Astrocyte (in vitro differentiated cells and primary cell): ENCODE data around the gene MYLIP. TPM values are rescaled to one million over a fixed set of nuclear protein-coding genes. Genes with fewer than 3 reads are reported as not detected.

Source experiments
- DNase-seq: peaks from one replicate; pipeline ENCODE4 v3.0.0-alpha.2; 2010; ENCODE audit warnings: low read depth
- FAIRE-seq: peaks from 2 replicates; lab custom pipeline; 2011; peaks lifted over from hg19 to GRCh38; lab: Jason Lieb, UNC
- H2AFZ ChIP-seq: 2 replicates; pipeline ENCODE4 v1.6.0; 2012; ENCODE audit warnings: low read depth, low read length, inconsistent platforms
- H3K27ac ChIP-seq: 2 replicates; pipeline ENCODE4 v1.5.1; 2011; ENCODE audit warnings: low read depth, low read length, inconsistent platforms
- H3K27me3 ChIP-seq: 2 replicates; pipeline ENCODE4 v1.6.0; 2011; ENCODE audit warnings: low read length, inconsistent platforms; ENCODE audit not compliant: insufficient read depth
- H3K36me3 ChIP-seq: 2 replicates; pipeline ENCODE4 v1.5.1; 2011; ENCODE audit warnings: low read length, inconsistent platforms; ENCODE audit not compliant: insufficient read depth
- H3K4me1 ChIP-seq: 2 replicates; pipeline ENCODE4 v1.5.1; 2011; ENCODE audit warnings: low read length, inconsistent platforms; ENCODE audit not compliant: insufficient read depth
- H3K4me2 ChIP-seq: 2 replicates; pipeline ENCODE4 v1.6.0; 2012; ENCODE audit warnings: low read length, inconsistent platforms
- H3K4me3 ChIP-seq: 2 replicates; pipeline ENCODE4 v1.5.1; 2011; ENCODE audit warnings: low read depth, mild to moderate bottlenecking, low read length, inconsistent platforms; ENCODE audit not compliant: insufficient read depth
- H3K79me2 ChIP-seq: 2 replicates; pipeline ENCODE4 v1.6.0; 2012; ENCODE audit warnings: mild to moderate bottlenecking, low read length, inconsistent platforms; ENCODE audit not compliant: insufficient read depth
- H3K9ac ChIP-seq: 2 replicates; pipeline ENCODE4 v1.6.0; 2012; ENCODE audit warnings: mild to moderate bottlenecking, low read length, inconsistent platforms
- H3K9me3 ChIP-seq: 2 replicates; pipeline ENCODE4 v1.5.1; 2012; ENCODE audit warnings: low read depth, mild to moderate bottlenecking, low read length, inconsistent platforms; ENCODE audit not compliant: insufficient read depth
- H4K20me1 ChIP-seq: 2 replicates; pipeline ENCODE4 v1.6.0; 2012; ENCODE audit warnings: low read length, inconsistent platforms; ENCODE audit not compliant: insufficient read depth
- H3K27ac Mint-ChIP-seq: one replicate; pipeline ENCODE4 v1.8.0; 2021; ENCODE audit warnings: mild to moderate bottlenecking, mixed read lengths; ENCODE audit not compliant: unreplicated experiment
- H3K27me3 Mint-ChIP-seq: one replicate; pipeline ENCODE4 v1.8.0; 2021; ENCODE audit warnings: low read depth, mixed read lengths; ENCODE audit not compliant: unreplicated experiment
- H3K36me3 Mint-ChIP-seq: one replicate; pipeline ENCODE4 v1.8.0; 2021; ENCODE audit warnings: low read depth, mixed read lengths; ENCODE audit not compliant: unreplicated experiment
- H3K4me1 Mint-ChIP-seq: one replicate; pipeline ENCODE4 v1.8.0; 2021; ENCODE audit warnings: low read depth, mixed read lengths; ENCODE audit not compliant: unreplicated experiment
- H3K4me3 Mint-ChIP-seq: one replicate; pipeline ENCODE4 v1.8.0; 2021; ENCODE audit warnings: mild to moderate bottlenecking, moderate library complexity, mixed read lengths; ENCODE audit not compliant: unreplicated experiment
- H3K9me3 Mint-ChIP-seq: one replicate; pipeline ENCODE4 v1.8.0; 2021; ENCODE audit warnings: mild to moderate bottlenecking, mixed read lengths; ENCODE audit not compliant: unreplicated experiment
- EZH2 ChIP-seq: IDR thresholded peaks from 2 replicates; pipeline ENCODE4 v1.6.1; 2012; ENCODE audit warnings: mild to moderate bottlenecking, low read length, inconsistent platforms; ENCODE audit not compliant: insufficient read depth
- total RNA-seq: library from RNA; stranded (reverse); gene quantifications from 2 replicates; pipeline ENCODE4 v1.2.1, GENCODE V29; 2021
- TF ChIP-seq, protein P1 (sequence below): IDR thresholded peaks from 2 replicates; pipeline ENCODE4 v1.5.1; 2011; ENCODE audit warnings: low read depth, mild to moderate bottlenecking, inconsistent platforms, low read length, moderate library complexity; ENCODE audit not compliant: insufficient read depth

The MYLIP gene
- total RNA-seq, 1 donor from 2014 or later = 12.9 TPM

DNA sequence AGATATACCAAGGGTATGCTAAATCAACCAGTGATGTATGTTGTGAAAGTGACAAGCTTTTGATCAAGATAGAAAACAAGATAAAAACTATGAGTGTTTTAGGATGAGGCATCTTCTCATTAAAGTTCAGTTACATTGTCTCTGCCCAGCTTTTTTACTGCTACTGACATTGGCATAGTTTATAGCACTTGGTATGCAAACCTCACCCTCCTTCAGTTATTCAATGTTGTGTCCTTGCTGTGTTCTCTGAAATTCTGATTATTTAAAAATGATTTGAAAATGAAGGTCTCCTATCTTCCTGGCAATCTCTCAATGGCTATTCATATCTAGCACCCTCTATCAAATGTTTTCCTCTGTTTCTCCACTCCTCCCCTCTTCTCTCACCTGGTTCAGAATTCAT lies 6.7 kb upstream of the MYLIP start:
- Mint-ChIP-seq H3K27me3 (peaks cover 17% of the 10 kb centered on the region), H3K9me3 (no peaks in the 10 kb centered on the region), H3K4me3 (no peak overlapping the region), H3K27ac (no peak overlapping the region), H3K4me1 (no peaks in the 10 kb centered on the region), H3K36me3 (no peaks in the 10 kb centered on the region)
- FAIRE-seq = no peak
- Histone ChIP-seq H3K27me3 (peaks cover 39% of the 10 kb centered on the region), H4K20me1 (no peaks in the 10 kb centered on the region), H3K79me2 (no peaks in the 10 kb centered on the region), H3K36me3 (no peaks in the 10 kb centered on the region), H3K4me2 (no peak overlapping the region), H3K9me3 (no peaks in the 10 kb centered on the region), H3K27ac (no peak overlapping the region), H2AFZ (no peak overlapping the region), H3K4me1 (no peaks in the 10 kb centered on the region), H3K4me3 (no peak overlapping the region), H3K9ac (no peak overlapping the region)
- TF ChIP-seq, protein P1, sequence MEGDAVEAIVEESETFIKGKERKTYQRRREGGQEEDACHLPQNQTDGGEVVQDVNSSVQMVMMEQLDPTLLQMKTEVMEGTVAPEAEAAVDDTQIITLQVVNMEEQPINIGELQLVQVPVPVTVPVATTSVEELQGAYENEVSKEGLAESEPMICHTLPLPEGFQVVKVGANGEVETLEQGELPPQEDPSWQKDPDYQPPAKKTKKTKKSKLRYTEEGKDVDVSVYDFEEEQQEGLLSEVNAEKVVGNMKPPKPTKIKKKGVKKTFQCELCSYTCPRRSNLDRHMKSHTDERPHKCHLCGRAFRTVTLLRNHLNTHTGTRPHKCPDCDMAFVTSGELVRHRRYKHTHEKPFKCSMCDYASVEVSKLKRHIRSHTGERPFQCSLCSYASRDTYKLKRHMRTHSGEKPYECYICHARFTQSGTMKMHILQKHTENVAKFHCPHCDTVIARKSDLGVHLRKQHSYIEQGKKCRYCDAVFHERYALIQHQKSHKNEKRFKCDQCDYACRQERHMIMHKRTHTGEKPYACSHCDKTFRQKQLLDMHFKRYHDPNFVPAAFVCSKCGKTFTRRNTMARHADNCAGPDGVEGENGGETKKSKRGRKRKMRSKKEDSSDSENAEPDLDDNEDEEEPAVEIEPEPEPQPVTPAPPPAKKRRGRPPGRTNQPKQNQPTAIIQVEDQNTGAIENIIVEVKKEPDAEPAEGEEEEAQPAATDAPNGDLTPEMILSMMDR = no peak
- no peak for TF ChIP-seq EZH2
- DNase-seq = no peak

DNA sequence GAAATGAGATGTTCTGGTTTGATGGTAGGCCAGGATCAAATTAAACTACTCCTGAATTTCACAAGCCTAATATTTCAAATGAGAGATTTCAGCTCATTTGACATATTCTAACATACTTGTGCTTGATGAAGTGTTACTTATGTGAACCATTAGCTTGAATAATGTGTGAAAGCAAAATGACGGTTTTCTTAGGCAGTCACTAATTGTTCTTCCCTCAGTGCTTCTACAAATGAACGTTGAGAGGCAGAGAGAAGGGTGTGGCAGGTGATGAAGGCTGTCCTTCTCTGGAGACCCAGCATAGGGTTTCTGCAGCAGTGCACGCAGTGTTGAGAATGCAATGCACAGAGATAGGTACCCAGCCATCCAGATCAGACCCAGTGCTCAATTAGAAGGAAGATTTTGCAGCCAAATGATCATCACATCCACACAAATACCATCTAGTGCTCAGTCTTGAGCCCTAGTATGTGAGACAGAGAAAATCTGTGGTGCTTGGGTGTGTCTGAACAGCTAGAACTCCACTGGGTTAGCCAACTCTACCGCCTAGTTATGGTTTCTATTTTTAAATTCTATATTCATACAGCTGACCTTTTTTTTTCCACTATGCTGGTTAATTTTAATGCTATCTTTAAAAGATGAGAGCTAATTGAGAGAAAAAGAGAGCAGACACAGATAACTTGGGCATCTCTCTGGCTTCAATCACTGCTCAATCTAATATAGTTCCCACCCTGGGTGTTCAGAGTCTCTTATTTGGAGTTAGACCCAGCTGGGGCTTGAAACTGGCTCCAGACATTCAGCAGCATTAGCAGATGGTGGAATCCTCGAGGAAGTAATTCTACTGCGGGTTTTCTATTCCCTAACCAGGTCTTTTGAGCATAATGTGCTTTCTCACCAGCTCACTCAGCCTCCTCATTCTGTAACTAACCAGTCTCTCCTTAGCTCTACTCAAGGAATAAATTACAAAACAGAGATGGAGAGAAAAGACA lies 4.4 kb upstream of the MYLIP start:
- FAIRE-seq (no peak), DNase-seq (no peak)
- H3K27ac Mint-ChIP-seq = no peak overlapping the region
- no peak overlapping the region for H3K4me3 ChIP-seq
- no peak overlapping the region for H2AFZ ChIP-seq
- peaks cover under 1% of the 10 kb centered on the region for H3K4me1 ChIP-seq
- H3K4me2 ChIP-seq = no peak overlapping the region
- no peaks in the 10 kb centered on the region for H3K36me3 Mint-ChIP-seq
- H3K36me3 ChIP-seq = no peaks in the 10 kb centered on the region
- no peaks in the 10 kb centered on the region for H3K79me2 ChIP-seq
- no peaks in the 10 kb centered on the region for H3K9me3 Mint-ChIP-seq
- H3K27me3 ChIP-seq = peaks cover 47% of the 10 kb centered on the region
- no peak overlapping the region for H3K4me3 Mint-ChIP-seq
- H3K4me1 Mint-ChIP-seq = no peaks in the 10 kb centered on the region
- H3K9me3 ChIP-seq = no peaks in the 10 kb centered on the region
- no peak overlapping the region for H3K9ac ChIP-seq
- peaks cover 17% of the 10 kb centered on the region for H3K27me3 Mint-ChIP-seq
- H4K20me1 ChIP-seq = no peaks in the 10 kb centered on the region
- H3K27ac ChIP-seq = no peak overlapping the region
- TF ChIP-seq, protein P1 = no peak
- no peak for TF ChIP-seq EZH2

DNA sequence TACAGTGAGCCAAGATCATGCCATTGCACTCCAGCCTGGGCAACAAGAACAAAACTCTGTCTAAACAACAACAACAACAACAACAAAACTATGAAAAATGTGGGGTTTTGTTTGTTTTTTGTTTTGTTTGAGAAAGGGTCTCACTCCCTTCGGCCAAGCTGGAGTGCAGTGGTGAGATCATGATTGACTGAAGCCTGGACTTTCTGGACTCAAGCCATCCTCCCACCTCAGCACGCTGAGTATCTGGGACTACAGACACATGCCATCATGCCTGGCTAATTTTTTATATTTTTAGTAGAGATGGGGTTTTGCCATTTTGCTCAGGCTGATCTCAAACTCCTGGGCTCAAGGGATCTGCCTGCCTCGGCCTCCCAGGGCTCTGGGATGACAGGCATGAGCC lies 2.8 kb upstream of the MYLIP start:
- Mint-ChIP-seq H3K9me3 (no peaks in the 10 kb centered on the region), H3K27ac (no peak overlapping the region), H3K4me3 (no peak overlapping the region), H3K36me3 (no peaks in the 10 kb centered on the region), H3K27me3 (peaks cover 14% of the 10 kb centered on the region), H3K4me1 (no peaks in the 10 kb centered on the region)
- H3K36me3 ChIP-seq = no peaks in the 10 kb centered on the region
- no peak for TF ChIP-seq EZH2
- TF ChIP-seq, protein P1 = no peak
- DNase-seq (no peak), FAIRE-seq (no peak)
- no peak overlapping the region for H3K4me2 ChIP-seq
- no peak overlapping the region for H3K9ac ChIP-seq
- no peak overlapping the region for H2AFZ ChIP-seq
- no peak overlapping the region for H3K4me3 ChIP-seq
- H3K27ac ChIP-seq = no peak overlapping the region
- H3K27me3 ChIP-seq = peaks cover 41% of the 10 kb centered on the region
- peaks cover 16% of the 10 kb centered on the region for H3K4me1 ChIP-seq
- no peaks in the 10 kb centered on the region for H4K20me1 ChIP-seq
- H3K9me3 ChIP-seq = no peaks in the 10 kb centered on the region
- H3K79me2 ChIP-seq = no peaks in the 10 kb centered on the region
